HepG2 (cell line): ENCODE results near the gene CYBRD1. TPM values are rescaled to one million over a fixed set of nuclear protein-coding genes. Genes with fewer than 3 reads are reported as not detected.

ENCODE experiments used
- IRF2 ChIP-seq: IDR thresholded peaks from 2 replicates; pipeline ENCODE4 v1.6.1; 2018; ENCODE audit warnings: missing genetic modification reagents, missing compliant biosample characterization
- KAT2B ChIP-seq: fragments of 150-350 bp; IDR thresholded peaks from 2 replicates; pipeline ENCODE4 v1.6.1; 2014; ENCODE audit warnings: low read depth, low read length, borderline replicate concordance
- KLF9 ChIP-seq: IDR thresholded peaks from 2 replicates; pipeline ENCODE4 v1.6.1; 2016; ENCODE audit warnings: low read depth
- MXI1 ChIP-seq: IDR thresholded peaks from 3 replicates; pipeline ENCODE4 v1.6.1; 2012; ENCODE audit warnings: low read depth, low read length, inconsistent platforms, borderline replicate concordance
- NFIC ChIP-seq: IDR thresholded peaks from 2 replicates; pipeline ENCODE4 v1.6.1; 2012; ENCODE audit warnings: mild to moderate bottlenecking, low read length, inconsistent platforms
- NRL ChIP-seq: sonication (generic); formaldehyde crosslinking; IDR thresholded peaks from 2 replicates; pipeline ENCODE4 v1.5.0; 2020; ENCODE audit warnings: missing genetic modification reagents, mild to moderate bottlenecking, moderate library complexity, borderline replicate concordance
- SOX6 ChIP-seq, 2 experiments: fragments of 450-650 bp in 1 of 2; sonication (generic) in 1 of 2; formaldehyde crosslinking in 1 of 2; IDR thresholded peaks; 2 replicates each; pipeline versions ENCODE4 v1.4.0 to v1.6.1; 2017 to 2020; ENCODE audit warnings: antibody characterized with exemption in 1 of 2, mild to moderate bottlenecking in 1 of 2, missing genetic modification reagents in 1 of 2
- UBTF ChIP-seq: sonication (generic); formaldehyde crosslinking; IDR thresholded peaks from 2 replicates; pipeline ENCODE4 v1.4.0; 2020; ENCODE audit warnings: mild to moderate bottlenecking, missing genetic modification reagents
- YEATS2 ChIP-seq: sonication (generic); formaldehyde crosslinking; IDR thresholded peaks from 2 replicates; pipeline ENCODE4 v1.4.0; 2020; ENCODE audit warnings: missing genetic modification reagents, borderline replicate concordance
- ZFP91 ChIP-seq: sonication (generic); formaldehyde crosslinking; IDR thresholded peaks from 2 replicates; pipeline ENCODE4 v1.9.0; 2022; ENCODE audit warnings: missing genetic modification reagents, mild to moderate bottlenecking, borderline replicate concordance
- ZHX2 ChIP-seq, 2 experiments: sonication (generic) in 1 of 2; formaldehyde crosslinking in 1 of 2; IDR thresholded peaks; 2 replicates each; pipeline versions ENCODE4 v1.6.1 to v1.9.0; 2014 to 2022; ENCODE audit warnings: antibody characterized with exemption in 1 of 2, borderline replicate concordance in 1 of 2, inconsistent platforms in 1 of 2, low read depth in 1 of 2, missing genetic modification reagents in 1 of 2
- ZNF234 ChIP-seq: sonication (generic); formaldehyde crosslinking; conservative IDR thresholded peaks from 2 replicates; pipeline ENCODE4 v1.5.1; 2020; ENCODE audit warnings: mild to moderate bottlenecking, missing genetic modification reagents
- ZNF275 ChIP-seq: sonication (generic); formaldehyde crosslinking; IDR thresholded peaks from 2 replicates; pipeline ENCODE4 v1.8.0; 2022; ENCODE audit warnings: missing genetic modification reagents, mild to moderate bottlenecking, inconsistent platforms, borderline replicate concordance
- ZNF441 ChIP-seq: sonication (generic); formaldehyde crosslinking; IDR thresholded peaks from 2 replicates; pipeline ENCODE4 v1.7.0; 2021; ENCODE audit warnings: missing genetic modification reagents, borderline replicate concordance
- ZNF543 ChIP-seq: sonication (generic); formaldehyde crosslinking; IDR thresholded peaks from 2 replicates; pipeline ENCODE4 v1.4.0; 2020; ENCODE audit warnings: mild to moderate bottlenecking, missing genetic modification reagents
- ZNF557 ChIP-seq: sonication (generic); formaldehyde crosslinking; IDR thresholded peaks from 2 replicates; pipeline ENCODE4 v1.4.0; 2020; ENCODE audit warnings: missing genetic modification reagents
- polyA plus RNA-seq, 8 experiments: library from polyadenylated mRNA; depleted of rRNA in 3 of 8; stranded (reverse) in 7 of 8; unstranded in 1 of 8; fragments of >200 nt; fragmentation: Illumina TruSeq in 4 of 8; extraction: Trizol in 4 of 8; gene quantifications; 2 replicates each; pipeline versions ENCODE4 v1.2.1 to v1.2.3, GENCODE V29; 2011 to 2016; ENCODE audit warnings: low read depth in 4 of 8, missing spikeins in 1 of 8, mixed read lengths in 1 of 8; ENCODE audit not compliant: insufficient read depth in 1 of 8
- total RNA-seq, 5 experiments: library from RNA; depleted of rRNA; stranded (reverse); fragments of >200 nt; fragmentation: Illumina TruSeq; extraction: Trizol; gene quantifications; 2 replicates each; pipeline ENCODE4 v1.2.3, GENCODE V29; 2016; ENCODE audit warnings: low read depth in 1 of 5

CYBRD1 gene
- total and polyA plus RNA-seq, 2 of the 13 experiments (the other 11 are each of a cell fraction or from before 2014, with no cell fraction given): 0.13 to 0.42 TPM

- TF ChIP-seq NRL (CRISPR knock-in tag) (no peak; the same call in 1 of the 2 replicates), SOX6 (IDR thresholded peaks at IDR 0.05) (no peak), SOX6 (CRISPR knock-in tag; IDR thresholded peaks at IDR 0.05) (peak; percentile 31; the same call in 1 of the 2 replicates), ZNF234 (CRISPR knock-in tag) (no peak), ZNF557 (CRISPR knock-in tag) (no peak), ZHX2 (IDR thresholded peaks at IDR 0.05; ENCODE audit: low read depth) (no peak), ZHX2 (CRISPR knock-in tag; IDR thresholded peaks at IDR 0.05; ENCODE audit: borderline replicate concordance) (no peak), IRF2 (CRISPR knock-in tag) (no peak), KLF9 (CRISPR knock-in tag) (no peak), ZFP91 (CRISPR knock-in tag) (peak; percentile 33; the same call in 1 of the 2 replicates), ZNF441 (CRISPR knock-in tag) (peak; percentile 69), KAT2B (no peak), ZNF543 (CRISPR knock-in tag) (peak; percentile 43; the same call in 1 of the 2 replicates), ZNF275 (CRISPR knock-in tag) (no peak; the same call in 1 of the 2 replicates), MXI1 (no peak), UBTF (CRISPR knock-in tag) (no peak; the same call in 1 of the 2 replicates), YEATS2 (no peak), NFIC (no peak)
Observed at GRCh38 chr2:171523088-171524017, 1.1 kb downstream of the CYBRD1 start (continued).
